NAMALWA (cell line): Measurements from ENCODE around the gene PROM1.

Source experiments
- DNase-seq: peaks from one replicate; pipeline ENCODE4 v3.0.0-alpha.2; 2015; ENCODE audit warnings: low spot score

Gene PROM1

GRCh38 chr4:16110199-16110598, 26.4 kb upstream of the PROM1 start:
- no peak for DNase-seq

GRCh38 chr4:16109256-16109655, 25.4 kb upstream of the PROM1 start:
- no peak for DNase-seq

GRCh38 chr4:16106956-16107355, 23.1 kb upstream of the PROM1 start:
- DNase-seq: no peak

- no peak for DNase-seq
These were observed 20.7 kb upstream of the PROM1 start for GRCh38 chr4:16104520-16104919.

- DNase-seq: no peak
These were observed 18.5 kb upstream of the PROM1 start for GRCh38 chr4:16102356-16102755.

- no peak for DNase-seq
These were observed 17.0 kb upstream of the PROM1 start for GRCh38 chr4:16100833-16101232.

GRCh38 chr4:16092682-16093319, 9.0 kb upstream of the PROM1 start:
- DNase-seq: no peak

GRCh38 chr4:16090096-16090705, 6.4 kb upstream of the PROM1 start:
- no peak for DNase-seq

GRCh38 chr4:16089156-16089555, 5.3 kb upstream of the PROM1 start:
- DNase-seq: no peak

GRCh38 chr4:16088601-16089000, 4.8 kb upstream of the PROM1 start:
- no peak for DNase-seq

GRCh38 chr4:16085822-16086221, 2.0 kb upstream of the PROM1 start:
- no peak for DNase-seq

- DNase-seq: no peak
These were observed 1.2 kb downstream of the PROM1 start for GRCh38 chr4:16082426-16083240.

- no peak for DNase-seq
These were observed 1.8 kb downstream of the PROM1 start for GRCh38 chr4:16082041-16082425.

- no peak for DNase-seq
These were observed 4.8 kb downstream of the PROM1 start for GRCh38 chr4:16079046-16079445.

- DNase-seq: no peak
These were observed 5.5 kb downstream of the PROM1 start for GRCh38 chr4:16078195-16078760.

- DNase-seq: no peak
These were observed 6.0 kb downstream of the PROM1 start for GRCh38 chr4:16077786-16078185.

- DNase-seq: no peak
These were observed 7.7 kb downstream of the PROM1 start for GRCh38 chr4:16075975-16076757.

GRCh38 chr4:16075061-16075460, 8.8 kb downstream of the PROM1 start:
- DNase-seq: no peak

GRCh38 chr4:16072168-16072567, 11.7 kb downstream of the PROM1 start:
- DNase-seq: no peak

- no peak for DNase-seq
These were observed 13.6 kb downstream of the PROM1 start for GRCh38 chr4:16070203-16070602.

GRCh38 chr4:16067515-16067914, 16.3 kb downstream of the PROM1 start:
- DNase-seq: no peak

- no peak for DNase-seq
These were observed 17.2 kb downstream of the PROM1 start for GRCh38 chr4:16066586-16067128.
